ENCODE data around the gene ACO1.

Gene ACO1

DNA sequence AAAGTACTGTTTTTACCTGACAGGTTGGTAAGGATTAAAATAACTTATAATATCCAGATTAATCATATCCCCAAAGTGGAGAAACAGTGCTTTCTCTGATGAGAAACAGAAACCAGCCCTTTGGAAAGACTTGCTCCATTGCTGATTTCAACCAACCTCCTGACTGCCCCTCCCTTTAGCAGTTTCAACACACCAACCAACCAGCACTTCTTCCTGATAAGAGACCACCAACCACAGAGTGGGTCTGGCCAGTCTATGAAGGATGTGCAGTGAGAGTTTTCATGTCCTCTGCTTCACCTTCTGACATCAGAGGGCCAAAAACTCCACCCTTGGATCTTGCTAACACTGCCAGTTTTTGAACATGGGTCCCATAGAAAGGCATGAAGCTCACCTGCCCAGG is 113.5 kb downstream of the ACO1 start:
- no peak for DNase-seq

DNA sequence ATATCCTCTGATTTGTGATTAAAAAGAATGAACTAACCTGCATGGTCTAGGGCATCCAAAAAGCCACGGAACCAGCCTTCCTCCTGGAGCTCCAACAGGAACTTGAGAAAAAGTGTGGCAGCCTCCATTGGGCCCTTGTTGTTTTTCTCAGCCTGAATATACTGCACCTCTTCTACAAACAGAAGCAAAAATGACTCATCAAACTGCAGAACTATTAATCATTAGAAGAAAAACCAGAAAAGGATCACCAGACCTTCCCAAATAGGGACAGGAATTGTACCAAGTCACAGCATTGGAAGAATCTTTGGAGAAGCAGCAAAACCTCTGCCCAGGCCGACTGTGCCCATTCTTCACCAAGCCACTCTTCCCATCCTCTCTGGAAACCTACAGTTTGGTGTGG is 116.3 kb downstream of the ACO1 start:
- no peak for DNase-seq

DNA sequence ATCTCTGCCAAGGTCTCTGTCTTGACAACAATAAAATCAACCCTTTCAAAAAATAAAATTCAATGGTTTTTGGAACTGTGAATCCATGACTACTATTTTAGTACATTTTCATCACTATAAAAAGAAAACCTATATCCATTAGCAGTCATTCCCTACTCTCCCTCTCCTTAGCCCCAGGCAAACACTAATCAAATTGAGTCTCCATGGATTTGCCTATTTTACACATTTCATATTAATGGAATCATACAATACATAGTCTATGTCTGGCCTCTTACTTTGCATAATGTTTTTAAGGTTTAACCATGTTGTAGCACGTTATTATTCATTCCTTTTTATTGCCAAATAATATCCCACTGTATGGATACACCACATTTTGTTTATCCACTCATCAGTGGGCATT is 117.4 kb downstream of the ACO1 start:
- DNase-seq, result no peak

GRCh38 chr9:32502464-32502863 is 118.0 kb downstream of the ACO1 start:
- DNase-seq, result no peak

- DNase-seq, result no peak
Measured at GRCh38 chr9:32503008-32503407, 118.6 kb downstream of the ACO1 start.
